Measurements from ENCODE around the gene HDAC9.

Gene HDAC9

DNA sequence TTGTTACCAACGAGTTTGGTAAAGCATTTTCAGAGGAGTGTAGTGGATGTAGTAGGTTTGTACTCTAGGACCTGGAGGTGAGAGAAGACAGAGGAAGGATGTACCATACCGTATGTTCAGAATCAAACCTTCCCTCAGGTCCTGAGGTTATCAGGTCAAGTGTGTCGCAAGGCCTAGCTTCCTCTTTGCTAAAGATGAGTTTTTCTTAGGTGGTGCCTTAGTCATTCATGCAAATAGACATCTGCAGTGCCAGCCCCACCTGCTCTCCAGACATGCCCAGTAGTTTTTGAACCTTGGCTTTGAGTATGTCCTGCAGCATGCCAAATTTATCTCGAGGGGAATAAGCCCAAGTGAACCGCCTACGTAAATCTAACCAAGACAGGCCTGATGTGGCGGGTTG is 71.3 kb downstream of the HDAC9 start:
- no peak overlapping the region for H3K4me3 ChIP-seq (ENCODE audit: insufficient read depth, low read depth, low read length, poor library complexity, severe bottlenecking)
- no peaks in the 10 kb centered on the region for H3K27me3 ChIP-seq (replicated peaks; ENCODE audit: control insufficient read depth, insufficient read depth, low read length, poor library complexity, severe bottlenecking)
- no peak for DNase-seq
- H3K4me1 ChIP-seq (ENCODE audit: control insufficient read depth, insufficient read depth, low read length, poor library complexity, severe bottlenecking) = no peaks in the 10 kb centered on the region
- no peak overlapping the region for H3K27ac ChIP-seq (ENCODE audit: insufficient read depth, low read length, poor library complexity, severe bottlenecking)
- H3K36me3 ChIP-seq (ENCODE audit: control insufficient read depth, insufficient read depth, low read length) = no peaks in the 10 kb centered on the region
- no peaks in the 10 kb centered on the region for H3K9me3 ChIP-seq (ENCODE audit: control insufficient read depth, low read length)

- Histone ChIP-seq H3K4me3 (ENCODE audit: insufficient read depth, low read depth, low read length, poor library complexity, severe bottlenecking) (no peak overlapping the region), H3K36me3 (ENCODE audit: control insufficient read depth, insufficient read depth, low read length) (no peaks in the 10 kb centered on the region)
Observed at GRCh38 chr7:18570441-18570840, 74.9 kb downstream of the HDAC9 start.

DNA sequence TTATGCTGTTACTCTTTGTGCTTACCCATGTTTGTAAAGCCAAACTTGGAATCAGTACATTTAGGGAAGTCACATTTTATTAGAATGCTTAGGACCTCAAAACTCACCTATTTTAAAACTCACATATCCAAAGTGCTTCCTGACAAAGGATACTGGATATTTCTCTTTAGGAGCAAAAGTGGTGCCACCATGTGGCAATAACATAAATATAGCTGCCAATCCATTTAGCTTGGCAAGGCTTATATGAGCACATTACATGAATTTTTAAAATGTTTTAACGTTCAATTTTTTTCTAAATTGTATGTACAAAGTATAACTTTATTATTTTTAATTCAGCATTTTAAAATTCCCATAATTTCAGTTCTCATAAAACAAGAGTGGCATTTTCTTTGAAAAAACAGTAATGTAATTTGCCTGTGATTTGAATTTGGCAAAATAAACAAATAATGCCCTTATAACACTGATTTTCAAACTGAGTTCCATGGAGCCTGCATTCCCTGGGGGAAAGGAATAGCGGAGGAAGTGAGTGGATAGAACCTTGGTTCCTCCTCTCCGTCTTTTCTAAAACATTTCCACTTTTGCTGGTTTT is 75.4 kb downstream of the HDAC9 start:
- no peak for DNase-seq
- no peaks in the 10 kb centered on the region for H3K27me3 ChIP-seq (replicated peaks; ENCODE audit: control insufficient read depth, insufficient read depth, low read length, poor library complexity, severe bottlenecking)
- no peaks in the 10 kb centered on the region for H3K36me3 ChIP-seq (ENCODE audit: control insufficient read depth, insufficient read depth, low read length)
- no peaks in the 10 kb centered on the region for H3K9me3 ChIP-seq (ENCODE audit: control insufficient read depth, low read length)
- H3K27ac ChIP-seq (ENCODE audit: insufficient read depth, low read length, poor library complexity, severe bottlenecking) = no peak overlapping the region
- H3K4me1 ChIP-seq (ENCODE audit: control insufficient read depth, insufficient read depth, low read length, poor library complexity, severe bottlenecking) = no peaks in the 10 kb centered on the region
- no peak overlapping the region for H3K4me3 ChIP-seq (ENCODE audit: insufficient read depth, low read depth, low read length, poor library complexity, severe bottlenecking)

More at GRCh38 chr7:18570441-18570840, 74.9 kb downstream of the HDAC9 start:
- Histone ChIP-seq H3K27me3 (replicated peaks; ENCODE audit: control insufficient read depth, insufficient read depth, low read length, poor library complexity, severe bottlenecking) (no peaks in the 10 kb centered on the region), H3K9me3 (ENCODE audit: control insufficient read depth, low read length) (no peaks in the 10 kb centered on the region), H3K4me1 (ENCODE audit: control insufficient read depth, insufficient read depth, low read length, poor library complexity, severe bottlenecking) (no peaks in the 10 kb centered on the region), H3K27ac (ENCODE audit: insufficient read depth, low read length, poor library complexity, severe bottlenecking) (no peak overlapping the region)
- no peak for DNase-seq

DNA sequence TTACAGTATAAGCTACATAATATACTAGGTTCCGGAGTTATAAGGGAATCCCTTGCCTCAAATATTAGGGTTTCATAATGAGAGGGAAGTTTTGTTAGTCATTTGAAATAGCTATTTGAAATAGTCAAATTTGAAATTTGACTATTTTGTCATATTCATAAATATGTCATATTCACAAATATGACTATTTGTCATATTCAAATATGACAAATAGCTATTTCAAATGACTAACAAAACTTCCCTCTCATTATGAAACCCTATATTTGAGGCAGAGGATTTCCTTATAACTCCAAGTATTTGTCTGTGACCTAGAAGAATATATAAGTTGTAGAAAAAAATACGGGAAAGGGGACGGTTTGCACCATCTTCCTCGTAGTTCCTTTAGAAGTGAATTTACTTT is 76.6 kb downstream of the HDAC9 start:
- no peak for DNase-seq
- Histone ChIP-seq H3K27me3 (replicated peaks; ENCODE audit: control insufficient read depth, insufficient read depth, low read length, poor library complexity, severe bottlenecking) (no peaks in the 10 kb centered on the region), H3K9me3 (ENCODE audit: control insufficient read depth, low read length) (no peaks in the 10 kb centered on the region), H3K27ac (ENCODE audit: insufficient read depth, low read length, poor library complexity, severe bottlenecking) (no peak overlapping the region), H3K4me3 (ENCODE audit: insufficient read depth, low read depth, low read length, poor library complexity, severe bottlenecking) (no peak overlapping the region), H3K4me1 (ENCODE audit: control insufficient read depth, insufficient read depth, low read length, poor library complexity, severe bottlenecking) (no peaks in the 10 kb centered on the region), H3K36me3 (ENCODE audit: control insufficient read depth, insufficient read depth, low read length) (no peaks in the 10 kb centered on the region)

DNA sequence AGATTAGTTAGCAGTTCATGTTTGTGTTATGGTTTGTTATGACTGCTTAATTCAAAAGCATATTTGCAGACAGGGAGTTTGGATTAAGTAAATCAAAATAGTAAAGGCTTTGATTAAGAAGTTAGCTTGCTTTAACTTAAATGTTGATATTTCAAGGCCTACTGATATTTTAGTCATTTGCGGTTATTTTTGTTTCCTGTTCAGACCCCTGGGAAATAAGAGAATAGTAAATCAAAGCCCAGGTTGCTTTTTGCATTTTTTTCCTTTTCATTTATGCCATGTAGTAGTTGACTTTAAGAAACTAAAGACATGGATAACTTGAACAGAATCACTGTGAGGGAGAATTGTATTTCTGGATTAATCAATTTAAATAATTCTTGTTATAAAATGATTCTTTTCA is 77.3 kb downstream of the HDAC9 start:
- no peak for DNase-seq
- no peaks in the 10 kb centered on the region for H3K9me3 ChIP-seq (ENCODE audit: control insufficient read depth, low read length)
- H3K36me3 ChIP-seq (ENCODE audit: control insufficient read depth, insufficient read depth, low read length) = no peaks in the 10 kb centered on the region
- H3K27me3 ChIP-seq (replicated peaks; ENCODE audit: control insufficient read depth, insufficient read depth, low read length, poor library complexity, severe bottlenecking) = no peaks in the 10 kb centered on the region
- H3K4me3 ChIP-seq (ENCODE audit: insufficient read depth, low read depth, low read length, poor library complexity, severe bottlenecking) = no peak overlapping the region
- H3K4me1 ChIP-seq (ENCODE audit: control insufficient read depth, insufficient read depth, low read length, poor library complexity, severe bottlenecking) = no peaks in the 10 kb centered on the region
- H3K27ac ChIP-seq (ENCODE audit: insufficient read depth, low read length, poor library complexity, severe bottlenecking) = no peak overlapping the region

GRCh38 chr7:18573410-18574234 is 78.1 kb downstream of the HDAC9 start:
- Histone ChIP-seq H3K9me3 (ENCODE audit: control insufficient read depth, low read length) (no peaks in the 10 kb centered on the region), H3K36me3 (ENCODE audit: control insufficient read depth, insufficient read depth, low read length) (no peaks in the 10 kb centered on the region), H3K4me1 (ENCODE audit: control insufficient read depth, insufficient read depth, low read length, poor library complexity, severe bottlenecking) (no peaks in the 10 kb centered on the region), H3K27me3 (replicated peaks; ENCODE audit: control insufficient read depth, insufficient read depth, low read length, poor library complexity, severe bottlenecking) (no peaks in the 10 kb centered on the region), H3K27ac (ENCODE audit: insufficient read depth, low read length, poor library complexity, severe bottlenecking) (no peak overlapping the region), H3K4me3 (ENCODE audit: insufficient read depth, low read depth, low read length, poor library complexity, severe bottlenecking) (no peak overlapping the region)
- DNase-seq = no peak

DNA sequence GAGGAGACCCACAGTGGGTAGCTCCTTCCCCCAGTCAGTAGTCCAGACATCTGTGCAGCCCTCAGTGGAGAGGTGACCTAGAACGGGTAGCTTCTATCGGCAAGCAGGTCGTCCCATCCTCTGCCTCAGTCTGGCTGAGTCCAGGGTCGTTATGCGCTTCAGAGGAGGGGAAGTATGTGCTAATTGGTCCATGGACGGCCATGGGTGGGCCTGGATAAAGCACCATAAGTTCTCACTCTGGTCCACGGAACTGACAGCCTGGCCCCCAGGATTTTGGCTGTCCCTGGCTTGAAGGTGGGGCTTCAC is 78.6 kb downstream of the HDAC9 start:
- no peaks in the 10 kb centered on the region for H3K36me3 ChIP-seq (ENCODE audit: control insufficient read depth, insufficient read depth, low read length)
- H3K27ac ChIP-seq (ENCODE audit: insufficient read depth, low read length, poor library complexity, severe bottlenecking) = no peak overlapping the region
- H3K9me3 ChIP-seq (ENCODE audit: control insufficient read depth, low read length) = no peaks in the 10 kb centered on the region
- H3K27me3 ChIP-seq (replicated peaks; ENCODE audit: control insufficient read depth, insufficient read depth, low read length, poor library complexity, severe bottlenecking) = no peaks in the 10 kb centered on the region
- no peaks in the 10 kb centered on the region for H3K4me1 ChIP-seq (ENCODE audit: control insufficient read depth, insufficient read depth, low read length, poor library complexity, severe bottlenecking)
- H3K4me3 ChIP-seq (ENCODE audit: insufficient read depth, low read depth, low read length, poor library complexity, severe bottlenecking) = no peak overlapping the region
- no peak for DNase-seq

- no peaks in the 10 kb centered on the region for H3K36me3 ChIP-seq (ENCODE audit: control insufficient read depth, insufficient read depth, low read length)
- H3K4me1 ChIP-seq (ENCODE audit: control insufficient read depth, insufficient read depth, low read length, poor library complexity, severe bottlenecking) = no peaks in the 10 kb centered on the region
Observed at GRCh38 chr7:18574676-18575075, 79.1 kb downstream of the HDAC9 start.

DNA sequence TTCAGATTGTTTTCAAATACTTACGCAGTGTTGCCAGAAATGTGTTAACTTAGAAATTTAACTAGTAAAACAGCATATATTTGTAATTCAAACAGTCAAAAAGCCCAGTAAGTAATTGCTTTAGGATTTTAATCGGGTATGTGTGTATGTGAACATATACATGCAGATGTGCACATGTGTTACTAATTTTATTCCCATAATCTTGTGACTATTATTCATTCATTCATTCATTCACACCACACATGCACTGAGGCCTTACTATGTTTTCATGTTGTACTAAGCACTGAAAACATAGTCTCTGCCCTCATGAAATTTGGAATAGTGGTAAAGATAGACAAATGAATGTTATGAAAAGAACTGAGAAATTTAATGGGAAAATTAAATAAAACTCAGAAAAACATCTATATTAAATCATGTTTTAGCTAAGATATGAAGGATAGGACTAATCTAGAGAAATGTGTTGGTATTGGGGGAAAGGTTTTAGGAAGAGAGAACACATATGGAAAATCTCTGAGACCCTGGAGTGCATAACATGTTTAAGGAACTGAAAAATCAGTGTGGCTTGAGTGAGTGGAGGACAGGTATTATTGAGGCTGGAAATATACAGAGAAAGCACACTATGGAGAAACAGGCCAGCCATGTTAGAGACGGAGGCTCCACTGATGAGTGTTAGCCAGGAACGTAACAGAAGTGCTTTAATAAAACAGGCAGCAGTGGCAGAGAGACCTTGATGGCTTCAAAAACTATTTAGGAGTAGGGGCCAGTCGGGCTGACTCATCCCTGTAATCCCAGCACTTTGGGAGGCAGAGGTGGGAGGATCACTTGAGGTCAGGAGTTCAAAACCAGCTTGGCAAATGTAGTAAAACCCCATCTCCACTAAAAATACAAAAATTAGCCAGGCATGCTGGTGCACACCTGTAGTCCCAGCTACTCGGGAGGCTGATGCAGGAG is 80.3 kb downstream of the HDAC9 start:
- H3K36me3 ChIP-seq (ENCODE audit: control insufficient read depth, insufficient read depth, low read length) = no peaks in the 10 kb centered on the region
- no peaks in the 10 kb centered on the region for H3K4me1 ChIP-seq (ENCODE audit: control insufficient read depth, insufficient read depth, low read length, poor library complexity, severe bottlenecking)
- DNase-seq = no peak
- H3K27ac ChIP-seq (ENCODE audit: insufficient read depth, low read length, poor library complexity, severe bottlenecking) = no peak overlapping the region
- no peak overlapping the region for H3K4me3 ChIP-seq (ENCODE audit: insufficient read depth, low read depth, low read length, poor library complexity, severe bottlenecking)
- no peaks in the 10 kb centered on the region for H3K9me3 ChIP-seq (ENCODE audit: control insufficient read depth, low read length)
- no peaks in the 10 kb centered on the region for H3K27me3 ChIP-seq (replicated peaks; ENCODE audit: control insufficient read depth, insufficient read depth, low read length, poor library complexity, severe bottlenecking)

More at GRCh38 chr7:18574676-18575075, 79.1 kb downstream of the HDAC9 start:
- Histone ChIP-seq H3K27ac (ENCODE audit: insufficient read depth, low read length, poor library complexity, severe bottlenecking) (no peak overlapping the region), H3K27me3 (replicated peaks; ENCODE audit: control insufficient read depth, insufficient read depth, low read length, poor library complexity, severe bottlenecking) (no peaks in the 10 kb centered on the region), H3K4me3 (ENCODE audit: insufficient read depth, low read depth, low read length, poor library complexity, severe bottlenecking) (no peak overlapping the region), H3K9me3 (ENCODE audit: control insufficient read depth, low read length) (no peaks in the 10 kb centered on the region)
- no peak for DNase-seq
